GM19035 (cell line): ENCODE results near the gene ZNF292.
"Not testable (repeated sequence)": the region's sequence is repeated elsewhere in the genome, so short reads cannot be mapped to it uniquely, and the experiment has no call there.

Source experiments
- ATAC-seq: cut with Tn5 transposase; IDR thresholded peaks from one replicate; pipeline ENCODE4 v1.9.1; 2021; ENCODE audit not compliant: unreplicated experiment

ZNF292 gene

GRCh38 chr6:87154993-87155841 is at the start of gene ZNF292:
Gene ZNF292, plus strand, starts transcription at chr6:87155565. Its CDS starts 27 bp downstream, at chr6:87155592.
- ATAC-seq = peak; percentile 72

- ATAC-seq = no peak
Observed at GRCh38 chr6:87105823-87106222, 49.5 kb upstream of the ZNF292 start.

- ATAC-seq = no peak
Observed at GRCh38 chr6:87110636-87111035, 44.7 kb upstream of the ZNF292 start.

GRCh38 chr6:87115402-87116135 is 39.8 kb upstream of the ZNF292 start:
- ATAC-seq = peak; percentile 99

GRCh38 chr6:87116922-87117321 is 38.4 kb upstream of the ZNF292 start:
- ATAC-seq = no peak

- ATAC-seq = no peak
Observed at GRCh38 chr6:87118054-87118453, 37.3 kb upstream of the ZNF292 start.

GRCh38 chr6:87122477-87122876 is 32.9 kb upstream of the ZNF292 start:
- ATAC-seq = no peak

GRCh38 chr6:87124074-87124473 is 31.3 kb upstream of the ZNF292 start:
- no peak for ATAC-seq

GRCh38 chr6:87126501-87126900 is 28.9 kb upstream of the ZNF292 start:
- no peak for ATAC-seq

- ATAC-seq = no peak
Observed at GRCh38 chr6:87127737-87128136, 27.6 kb upstream of the ZNF292 start.

- no peak for ATAC-seq
Observed at GRCh38 chr6:87136963-87137362, 18.4 kb upstream of the ZNF292 start.

- ATAC-seq = peak; percentile 85
Observed at GRCh38 chr6:87139236-87139635, 16.1 kb upstream of the ZNF292 start.

GRCh38 chr6:87139927-87140326 is 15.4 kb upstream of the ZNF292 start:
- ATAC-seq = not testable (repeated sequence)

- no peak for ATAC-seq
Observed at GRCh38 chr6:87146363-87146762, 9.0 kb upstream of the ZNF292 start.

- no peak for ATAC-seq
Observed at GRCh38 chr6:87150406-87150805, 5.0 kb upstream of the ZNF292 start.

GRCh38 chr6:87151471-87151780 is 3.9 kb upstream of the ZNF292 start:
- no peak for ATAC-seq

GRCh38 chr6:87151781-87152525 is 3.4 kb upstream of the ZNF292 start:
- peak; percentile 35 for ATAC-seq

GRCh38 chr6:87152526-87152955 is 2.8 kb upstream of the ZNF292 start:
- no peak for ATAC-seq

- ATAC-seq = peak; percentile 0
Observed at GRCh38 chr6:87154641-87154992, 748 bp upstream of the ZNF292 start.

GRCh38 chr6:87155842-87156815 is 764 bp downstream of the ZNF292 start:
- peak; percentile 1 for ATAC-seq
